Neuron (in vitro differentiated cells): ENCODE results near the gene MEMO1.
"Not testable (repeated sequence)": the region's sequence is repeated elsewhere in the genome, so short reads cannot be mapped to it uniquely, and the experiment has no call there.

Source experiments
- H2AFZ ChIP-seq: one replicate; pipeline ENCODE4 v1.6.1; 2013; ENCODE audit warnings: low read depth, mild to moderate bottlenecking, inconsistent platforms, low read length, moderate library complexity
- H3K27me3 ChIP-seq: one replicate; pipeline ENCODE4 v1.6.1; 2013; ENCODE audit warnings: low read length; ENCODE audit not compliant: insufficient read depth
- H3K36me3 ChIP-seq: one replicate; pipeline ENCODE4 v1.6.1; 2013; ENCODE audit warnings: low read length; ENCODE audit not compliant: insufficient read depth
- H3K4me1 ChIP-seq: one replicate; pipeline ENCODE4 v1.6.1; 2013; ENCODE audit warnings: low read length; ENCODE audit not compliant: insufficient read depth
- H3K4me3 ChIP-seq: 2 replicates; pipeline ENCODE4 v1.5.1; 2013; ENCODE audit warnings: mild to moderate bottlenecking, low read length, moderate library complexity
- H3K9me3 ChIP-seq: one replicate; pipeline ENCODE4 v1.6.1; 2013; ENCODE audit warnings: low read length

Gene MEMO1

GRCh38 chr2:31940920-31941319 is 69.9 kb downstream of the MEMO1 start:
- no peak overlapping the region for H2AFZ ChIP-seq
- peaks cover 10% of the 10 kb centered on the region for H3K36me3 ChIP-seq
- H3K9me3 ChIP-seq, result no peaks in the 10 kb centered on the region
- no peaks in the 10 kb centered on the region for H3K27me3 ChIP-seq
- H3K4me3 ChIP-seq, result no peak overlapping the region
- H3K4me1 ChIP-seq, result no peaks in the 10 kb centered on the region

GRCh38 chr2:31937741-31938140 is 73.1 kb downstream of the MEMO1 start:
- no peak overlapping the region for H3K4me3 ChIP-seq
- H2AFZ ChIP-seq, result no peak overlapping the region
- no peaks in the 10 kb centered on the region for H3K27me3 ChIP-seq
- no peaks in the 10 kb centered on the region for H3K9me3 ChIP-seq
- no peaks in the 10 kb centered on the region for H3K4me1 ChIP-seq
- peaks cover 7% of the 10 kb centered on the region for H3K36me3 ChIP-seq

DNA sequence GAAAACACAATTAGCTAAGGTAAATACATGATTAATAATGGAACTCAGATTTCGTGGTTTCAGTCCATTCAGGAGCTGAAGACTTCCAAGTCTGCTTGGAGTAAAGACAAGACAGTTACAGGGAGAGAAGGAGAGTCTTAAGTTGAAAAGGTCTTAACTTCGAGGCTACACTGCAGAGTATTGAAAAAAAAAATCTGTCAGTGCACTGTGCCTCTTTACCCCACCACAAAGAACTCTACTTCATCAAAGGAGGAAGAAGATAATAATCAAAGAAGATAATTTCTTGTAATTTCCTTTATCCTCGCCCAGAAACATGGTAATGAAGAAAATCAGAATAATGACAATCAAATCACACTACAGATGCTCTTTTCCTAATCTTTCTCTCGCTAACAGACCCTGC is 75.4 kb downstream of the MEMO1 start:
- Histone ChIP-seq H2AFZ (no peak overlapping the region), H3K4me3 (no peak overlapping the region), H3K36me3 (peaks cover 5% of the 10 kb centered on the region), H3K27me3 (no peaks in the 10 kb centered on the region), H3K4me1 (no peaks in the 10 kb centered on the region), H3K9me3 (no peaks in the 10 kb centered on the region)

DNA sequence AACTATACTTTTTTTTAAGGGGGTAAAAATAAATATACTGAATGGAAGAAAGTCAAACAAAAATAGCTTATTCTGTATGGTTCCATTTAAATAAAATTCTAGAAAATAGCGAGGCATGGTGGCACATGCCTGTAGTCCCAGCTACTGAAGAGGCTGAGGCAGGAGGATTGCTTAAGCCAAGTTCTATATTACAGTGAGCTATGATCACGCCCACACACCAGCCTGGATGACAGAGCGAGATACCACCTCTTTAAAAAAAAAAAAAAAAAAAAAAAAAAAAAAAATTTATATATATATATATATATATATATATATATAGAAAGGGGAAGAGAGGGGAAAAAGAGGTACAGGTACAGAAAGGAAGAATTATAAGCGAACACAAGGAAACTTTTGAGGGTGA is 77.7 kb downstream of the MEMO1 start:
- Histone ChIP-seq H3K4me1 (no peaks in the 10 kb centered on the region), H3K4me3 (no peak overlapping the region), H3K9me3 (no peaks in the 10 kb centered on the region), H3K36me3 (peaks cover 5% of the 10 kb centered on the region), H2AFZ (no peak overlapping the region), H3K27me3 (no peaks in the 10 kb centered on the region)

- Histone ChIP-seq H3K9me3 (no peaks in the 10 kb centered on the region), H3K4me3 (no peak overlapping the region), H3K27me3 (no peaks in the 10 kb centered on the region), H3K36me3 (peaks cover 5% of the 10 kb centered on the region), H2AFZ (no peak overlapping the region), H3K4me1 (no peaks in the 10 kb centered on the region)
Observed at GRCh38 chr2:31932589-31932988, 78.2 kb downstream of the MEMO1 start.

DNA sequence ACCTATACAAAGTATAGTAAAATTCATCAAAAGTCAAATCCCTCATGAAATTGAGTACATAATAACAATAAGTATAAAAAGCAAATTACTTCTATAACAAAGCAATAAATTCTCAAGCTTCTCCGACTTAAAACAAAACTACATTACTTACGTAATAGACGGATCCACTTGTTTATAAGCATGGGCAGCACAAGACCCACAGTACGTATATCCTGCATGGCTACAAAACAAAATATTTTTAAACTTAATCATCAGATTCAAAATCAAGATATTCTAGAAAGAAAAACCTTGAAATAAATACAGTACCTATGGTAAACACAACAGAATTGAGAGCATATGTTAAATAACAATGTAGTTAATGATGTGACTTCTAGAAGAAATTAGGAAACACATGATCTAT is 78.9 kb downstream of the MEMO1 start:
- Histone ChIP-seq H3K4me3 (no peak overlapping the region), H3K9me3 (no peaks in the 10 kb centered on the region), H3K4me1 (no peaks in the 10 kb centered on the region), H3K36me3 (peaks cover 6% of the 10 kb centered on the region), H3K27me3 (no peaks in the 10 kb centered on the region), H2AFZ (no peak overlapping the region)

GRCh38 chr2:31925517-31925916 is 85.3 kb downstream of the MEMO1 start:
- H3K4me3 ChIP-seq, result no peak overlapping the region
- H2AFZ ChIP-seq, result no peak overlapping the region
- no peaks in the 10 kb centered on the region for H3K4me1 ChIP-seq
- H3K27me3 ChIP-seq, result no peaks in the 10 kb centered on the region
- peaks cover 12% of the 10 kb centered on the region for H3K36me3 ChIP-seq
- H3K9me3 ChIP-seq, result no peaks in the 10 kb centered on the region

DNA sequence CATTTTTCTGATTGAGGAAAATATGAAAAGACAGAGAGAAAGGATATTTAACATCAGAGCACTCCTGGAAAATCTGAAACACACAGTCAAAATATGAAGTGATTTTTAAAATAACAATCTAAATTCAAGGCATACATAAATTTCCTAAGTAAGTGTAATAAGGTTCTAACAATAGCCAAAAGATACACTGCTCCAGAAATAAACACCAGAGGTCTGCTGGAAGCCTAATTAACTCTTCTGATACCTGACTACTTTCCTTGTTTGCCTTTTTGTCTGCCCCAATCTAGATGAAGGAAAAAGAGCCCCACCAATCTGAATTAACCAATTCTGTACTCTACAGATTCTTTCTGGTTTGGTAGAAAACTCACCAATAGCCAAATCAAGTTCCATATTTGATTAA is 87.1 kb downstream of the MEMO1 start:
- Histone ChIP-seq H2AFZ (no peak overlapping the region), H3K9me3 (no peaks in the 10 kb centered on the region), H3K27me3 (no peaks in the 10 kb centered on the region), H3K4me1 (no peaks in the 10 kb centered on the region), H3K4me3 (no peak overlapping the region), H3K36me3 (peaks cover 15% of the 10 kb centered on the region)

- H3K4me3 ChIP-seq, result no peak overlapping the region
- no peaks in the 10 kb centered on the region for H3K4me1 ChIP-seq
- H3K27me3 ChIP-seq, result no peaks in the 10 kb centered on the region
- H2AFZ ChIP-seq, result no peak overlapping the region
- H3K36me3 ChIP-seq, result peaks cover 15% of the 10 kb centered on the region
- H3K9me3 ChIP-seq, result no peaks in the 10 kb centered on the region
Observed at GRCh38 chr2:31922542-31923408, 88.0 kb downstream of the MEMO1 start.

GRCh38 chr2:31920962-31921361 is 89.8 kb downstream of the MEMO1 start:
- H3K36me3 ChIP-seq, result peaks cover 5% of the 10 kb centered on the region
- no peaks in the 10 kb centered on the region for H3K4me1 ChIP-seq
- H3K27me3 ChIP-seq, result no peaks in the 10 kb centered on the region
- no peaks in the 10 kb centered on the region for H3K9me3 ChIP-seq
- H3K4me3 ChIP-seq, result no peak overlapping the region
- no peak overlapping the region for H2AFZ ChIP-seq

- Histone ChIP-seq H3K27me3 (no peaks in the 10 kb centered on the region), H3K4me1 (no peaks in the 10 kb centered on the region), H3K36me3 (peaks cover 8% of the 10 kb centered on the region), H2AFZ (no peak overlapping the region), H3K9me3 (no peaks in the 10 kb centered on the region), H3K4me3 (no peak overlapping the region)
Observed at GRCh38 chr2:31919499-31919898, 91.3 kb downstream of the MEMO1 start.

GRCh38 chr2:31909661-31910060 is 101.1 kb downstream of the MEMO1 start:
- Histone ChIP-seq H3K4me1 (no peaks in the 10 kb centered on the region), H3K4me3 (no peak overlapping the region), H3K36me3 (peaks cover 9% of the 10 kb centered on the region), H2AFZ (no peak overlapping the region), H3K27me3 (no peaks in the 10 kb centered on the region), H3K9me3 (no peaks in the 10 kb centered on the region)

DNA sequence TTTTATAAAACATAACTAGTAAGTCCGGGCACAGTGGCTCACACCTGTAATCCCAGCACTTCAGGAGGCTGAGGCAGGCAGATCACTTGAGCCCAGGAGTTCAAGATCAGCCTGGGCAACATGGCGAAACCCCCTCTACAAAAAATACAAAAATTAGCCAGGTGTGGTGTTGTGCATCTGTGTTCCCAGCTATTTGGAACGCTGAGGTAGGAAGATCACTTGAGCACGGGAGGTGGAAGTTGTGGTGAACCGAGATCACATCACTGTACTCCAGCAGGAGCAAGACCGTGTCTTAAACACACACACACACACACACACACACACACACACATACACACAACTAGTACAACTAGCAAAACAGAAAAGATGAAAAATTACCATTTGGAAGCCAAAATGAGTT is 103.3 kb downstream of the MEMO1 start:
- not testable (repeated sequence) for H3K27me3 ChIP-seq, H2AFZ ChIP-seq, H3K9me3 ChIP-seq, H3K4me1 ChIP-seq, H3K4me3 ChIP-seq
- peaks cover 10% of the 10 kb centered on the region for H3K36me3 ChIP-seq
